PFSK-1 (cell line): ENCODE measurements around the gene HNF4A.

Experiments
- FOXP2 ChIP-seq: optimal IDR thresholded peaks from 2 replicates; pipeline ENCODE3; 2011; ENCODE audit warnings: borderline replicate concordance, control low read depth, inconsistent platforms; ENCODE audit not compliant: insufficient read depth; ENCODE audit errors: extremely low read length, extremely low read depth
- POLR2AphosphoS5 ChIP-seq: IDR thresholded peaks from 2 replicates; pipeline ENCODE4 v1.6.1; 2012; ENCODE audit warnings: low read depth, mild to moderate bottlenecking, control low read depth, low read length, moderate library complexity
- SIN3A ChIP-seq: IDR thresholded peaks from 2 replicates; pipeline ENCODE4 v1.6.1; 2012; ENCODE audit warnings: mild to moderate bottlenecking, low read length, moderate library complexity, borderline replicate concordance; ENCODE audit not compliant: insufficient read depth
- TAF1 ChIP-seq: IDR thresholded peaks from 2 replicates; pipeline ENCODE4 v1.6.1; 2012; ENCODE audit warnings: low read length, control low read depth, borderline replicate concordance; ENCODE audit not compliant: insufficient read depth
- TF ChIP-seq, protein P1 (sequence below), 2 experiments: IDR thresholded peaks; 2 replicates each; pipeline versions ENCODE4 v1.6.1 to v1.8.0; 2011 to 2012; ENCODE audit warnings: low read depth in 2 of 2, low read length in 2 of 2, control low read depth in 1 of 2, inconsistent platforms in 1 of 2, mild to moderate bottlenecking in 1 of 2, moderate library complexity in 1 of 2; ENCODE audit not compliant: insufficient read depth in 1 of 2

The HNF4A gene

DNA sequence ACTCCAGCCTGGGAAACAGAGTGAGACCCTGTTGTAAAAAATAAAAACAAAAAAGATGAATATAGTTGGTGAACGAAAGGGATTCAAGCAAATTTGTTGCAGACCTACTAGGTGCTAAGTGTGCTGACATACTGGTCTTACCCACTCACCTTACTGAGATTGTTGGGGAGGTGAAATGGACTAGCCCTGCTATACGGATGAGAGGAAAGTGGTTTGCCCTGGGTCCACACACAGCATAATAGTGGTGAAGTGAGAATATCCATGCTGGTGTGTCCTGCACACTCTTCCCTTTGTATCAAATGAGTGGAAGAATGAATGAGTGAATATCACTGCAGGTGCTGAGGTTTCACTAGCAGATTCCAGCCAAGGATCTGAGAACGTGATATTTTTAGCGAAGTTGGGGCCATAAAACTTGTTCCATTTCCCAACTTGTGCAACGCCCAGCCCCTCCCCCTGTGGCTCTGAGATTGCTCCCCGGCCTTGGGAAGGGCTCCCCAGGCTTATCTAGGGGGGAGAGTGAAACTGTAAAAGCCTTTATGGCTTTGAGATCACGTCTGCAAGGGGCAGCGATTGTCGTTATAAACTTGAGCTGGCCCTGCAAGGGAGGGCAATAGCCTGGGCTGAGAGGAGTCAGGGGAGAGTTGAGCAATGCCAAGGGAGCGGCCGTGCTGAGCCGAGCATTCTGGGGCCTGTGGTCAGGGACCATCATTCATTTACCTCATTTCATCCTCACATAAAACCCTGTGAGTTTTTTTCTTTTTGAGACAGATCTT is 87.0 kb downstream of the HNF4A start:
- TF ChIP-seq TAF1 (no peak), POLR2AphosphoS5 (no peak), SIN3A (no peak), FOXP2 (no peak)
- TF ChIP-seq, protein P1, sequence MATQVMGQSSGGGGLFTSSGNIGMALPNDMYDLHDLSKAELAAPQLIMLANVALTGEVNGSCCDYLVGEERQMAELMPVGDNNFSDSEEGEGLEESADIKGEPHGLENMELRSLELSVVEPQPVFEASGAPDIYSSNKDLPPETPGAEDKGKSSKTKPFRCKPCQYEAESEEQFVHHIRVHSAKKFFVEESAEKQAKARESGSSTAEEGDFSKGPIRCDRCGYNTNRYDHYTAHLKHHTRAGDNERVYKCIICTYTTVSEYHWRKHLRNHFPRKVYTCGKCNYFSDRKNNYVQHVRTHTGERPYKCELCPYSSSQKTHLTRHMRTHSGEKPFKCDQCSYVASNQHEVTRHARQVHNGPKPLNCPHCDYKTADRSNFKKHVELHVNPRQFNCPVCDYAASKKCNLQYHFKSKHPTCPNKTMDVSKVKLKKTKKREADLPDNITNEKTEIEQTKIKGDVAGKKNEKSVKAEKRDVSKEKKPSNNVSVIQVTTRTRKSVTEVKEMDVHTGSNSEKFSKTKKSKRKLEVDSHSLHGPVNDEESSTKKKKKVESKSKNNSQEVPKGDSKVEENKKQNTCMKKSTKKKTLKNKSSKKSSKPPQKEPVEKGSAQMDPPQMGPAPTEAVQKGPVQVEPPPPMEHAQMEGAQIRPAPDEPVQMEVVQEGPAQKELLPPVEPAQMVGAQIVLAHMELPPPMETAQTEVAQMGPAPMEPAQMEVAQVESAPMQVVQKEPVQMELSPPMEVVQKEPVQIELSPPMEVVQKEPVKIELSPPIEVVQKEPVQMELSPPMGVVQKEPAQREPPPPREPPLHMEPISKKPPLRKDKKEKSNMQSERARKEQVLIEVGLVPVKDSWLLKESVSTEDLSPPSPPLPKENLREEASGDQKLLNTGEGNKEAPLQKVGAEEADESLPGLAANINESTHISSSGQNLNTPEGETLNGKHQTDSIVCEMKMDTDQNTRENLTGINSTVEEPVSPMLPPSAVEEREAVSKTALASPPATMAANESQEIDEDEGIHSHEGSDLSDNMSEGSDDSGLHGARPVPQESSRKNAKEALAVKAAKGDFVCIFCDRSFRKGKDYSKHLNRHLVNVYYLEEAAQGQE (IDR thresholded peaks at IDR 0.05; ENCODE audit: insufficient read depth in 1 of 2, low read depth in 2 of 2, low read length in 2 of 2), result no peak

DNA sequence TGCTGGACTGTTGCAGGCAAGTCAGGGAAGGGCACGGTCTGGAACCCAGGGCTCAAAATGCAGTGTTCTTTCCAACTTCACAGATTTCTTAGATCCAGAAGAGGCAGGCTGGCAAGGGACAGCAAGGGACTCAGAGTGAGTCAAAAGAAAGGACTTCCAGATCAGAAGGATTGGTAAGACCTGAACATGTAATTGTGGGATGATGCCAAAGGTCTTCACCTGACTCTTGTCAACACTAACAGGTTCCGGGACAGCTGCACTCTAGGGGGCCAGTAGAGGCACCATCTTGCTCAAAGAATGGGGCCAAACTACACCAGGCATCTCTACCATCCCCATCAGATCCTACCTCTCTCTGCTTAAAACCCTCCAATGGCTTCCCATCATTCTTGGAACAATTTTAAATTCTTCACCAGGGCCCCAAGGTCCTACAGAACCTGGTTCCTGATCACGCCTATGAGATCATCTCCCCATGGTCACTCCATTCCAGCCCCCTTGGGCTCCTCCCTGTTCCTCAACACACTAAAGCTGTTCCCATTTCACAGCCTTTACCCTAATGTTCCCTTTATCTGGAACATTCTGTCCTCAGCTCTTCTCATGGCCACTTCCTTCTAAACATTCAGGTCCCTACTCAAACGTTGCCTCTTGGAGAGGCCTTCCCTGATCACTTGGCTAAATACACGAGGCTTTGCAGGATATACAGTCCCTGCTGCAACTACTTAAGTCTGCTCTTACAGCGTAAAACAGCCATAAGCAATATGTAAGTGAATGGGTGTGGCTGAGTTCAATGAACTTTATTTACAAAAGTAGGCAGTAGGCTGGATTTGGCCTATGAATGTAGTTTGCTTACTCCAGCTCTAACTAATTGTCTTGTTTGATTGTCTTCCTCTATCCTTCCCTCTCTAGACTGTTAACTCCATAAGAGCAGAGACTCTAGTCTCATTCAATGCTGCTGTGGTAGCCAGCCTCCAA is 90.5 kb downstream of the HNF4A start:
- no peak for TF ChIP-seq POLR2AphosphoS5
- TF ChIP-seq, protein P1 (IDR thresholded peaks at IDR 0.05; ENCODE audit: insufficient read depth in 1 of 2, low read depth in 2 of 2, low read length in 2 of 2), result no peak
- TF ChIP-seq TAF1, result no peak
- TF ChIP-seq FOXP2, result no peak
- no peak for TF ChIP-seq SIN3A

DNA sequence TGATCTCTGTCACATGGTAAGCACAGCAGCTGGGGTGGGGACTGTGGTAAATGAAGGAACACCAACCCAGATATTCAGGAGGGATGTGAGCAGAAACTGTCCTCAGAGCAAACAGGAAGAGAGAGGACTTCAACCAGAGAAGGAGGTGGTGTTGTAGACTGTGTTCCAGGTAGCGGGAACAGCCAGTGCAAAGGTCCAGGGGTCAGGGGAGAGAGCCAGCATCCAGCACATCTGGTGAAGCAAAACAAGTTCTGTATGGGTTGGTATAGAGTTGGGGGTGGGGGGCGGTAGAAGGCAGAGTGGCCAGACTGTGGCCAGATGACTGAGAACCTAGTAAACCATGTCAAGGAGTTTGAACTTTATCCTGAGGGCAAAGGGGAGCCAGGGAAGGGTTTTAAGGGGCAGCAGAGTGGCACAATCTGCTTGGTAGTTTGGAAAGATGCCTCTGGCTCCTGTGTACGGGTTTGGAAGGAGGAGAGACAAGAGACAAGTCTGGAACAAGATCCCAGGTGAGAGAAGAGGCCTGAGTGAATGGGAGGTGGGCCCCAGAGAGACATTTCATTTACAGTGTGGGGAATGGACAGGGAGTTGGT is 92.4 kb downstream of the HNF4A start:
- TF ChIP-seq, protein P1 (IDR thresholded peaks at IDR 0.05; ENCODE audit: insufficient read depth in 1 of 2, low read depth in 2 of 2, low read length in 2 of 2), result no peak
- TF ChIP-seq POLR2AphosphoS5, result no peak
- no peak for TF ChIP-seq SIN3A
- no peak for TF ChIP-seq TAF1

DNA sequence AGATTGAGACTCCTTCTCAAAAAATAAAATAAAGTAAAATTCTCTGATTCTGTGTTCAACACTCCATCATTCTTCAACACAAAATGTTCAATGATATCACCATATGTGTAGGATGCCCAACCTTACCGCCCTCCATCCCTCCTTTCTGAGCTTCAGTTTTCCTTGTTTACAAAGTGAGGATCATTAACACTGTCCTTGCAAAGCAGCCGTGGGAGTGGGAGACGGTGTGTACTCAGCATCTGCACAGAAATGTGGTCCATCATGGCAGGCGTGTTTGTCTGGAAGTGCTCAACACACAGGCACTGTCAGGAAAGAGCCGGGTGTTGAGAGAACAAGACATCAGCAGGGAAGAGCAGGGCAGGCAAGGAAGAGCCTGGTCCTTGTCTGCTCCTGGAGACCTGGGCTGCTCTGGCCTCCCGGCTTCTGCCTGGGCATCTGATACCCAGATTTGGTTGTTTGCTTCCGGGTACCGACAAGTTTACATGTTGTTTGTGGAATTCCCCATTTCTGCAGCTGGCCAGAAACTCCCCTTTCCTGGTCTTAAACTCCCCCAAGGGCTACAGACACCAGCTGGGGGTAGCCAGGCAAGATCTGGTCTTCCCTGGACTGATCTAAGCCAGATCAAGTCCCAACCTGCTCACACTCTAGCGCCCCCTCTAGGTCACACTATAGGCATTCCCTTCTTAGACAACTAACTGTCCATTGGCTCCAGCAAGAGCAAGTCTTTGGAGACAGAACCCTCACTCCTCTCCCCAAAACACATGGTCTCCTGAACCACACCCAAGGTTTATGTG is 93.5 kb downstream of the HNF4A start:
- TF ChIP-seq POLR2AphosphoS5, result no peak
- no peak for TF ChIP-seq TAF1
- TF ChIP-seq SIN3A, result no peak
- TF ChIP-seq, protein P1 (IDR thresholded peaks at IDR 0.05; ENCODE audit: insufficient read depth in 1 of 2, low read depth in 2 of 2, low read length in 2 of 2), result no peak
- no peak for TF ChIP-seq FOXP2
